GM20000 (cell line): ENCODE measurements around the gene AOPEP.

Source experiments
- DNase-seq: peaks from one replicate; pipeline ENCODE4 v3.0.0; 2012; ENCODE audit warnings: low spot score
- CTCF ChIP-seq: IDR thresholded peaks from 2 replicates; pipeline ENCODE4 v1.5.1; 2012; ENCODE audit warnings: mild to moderate bottlenecking, control low read depth; ENCODE audit errors: extremely low read depth, missing control alignments

AOPEP gene

GRCh38 chr9:94729199-94729598 lies 2.7 kb downstream of the AOPEP start:
- DNase-seq, result no peak
- no peak for TF ChIP-seq CTCF

DNA sequence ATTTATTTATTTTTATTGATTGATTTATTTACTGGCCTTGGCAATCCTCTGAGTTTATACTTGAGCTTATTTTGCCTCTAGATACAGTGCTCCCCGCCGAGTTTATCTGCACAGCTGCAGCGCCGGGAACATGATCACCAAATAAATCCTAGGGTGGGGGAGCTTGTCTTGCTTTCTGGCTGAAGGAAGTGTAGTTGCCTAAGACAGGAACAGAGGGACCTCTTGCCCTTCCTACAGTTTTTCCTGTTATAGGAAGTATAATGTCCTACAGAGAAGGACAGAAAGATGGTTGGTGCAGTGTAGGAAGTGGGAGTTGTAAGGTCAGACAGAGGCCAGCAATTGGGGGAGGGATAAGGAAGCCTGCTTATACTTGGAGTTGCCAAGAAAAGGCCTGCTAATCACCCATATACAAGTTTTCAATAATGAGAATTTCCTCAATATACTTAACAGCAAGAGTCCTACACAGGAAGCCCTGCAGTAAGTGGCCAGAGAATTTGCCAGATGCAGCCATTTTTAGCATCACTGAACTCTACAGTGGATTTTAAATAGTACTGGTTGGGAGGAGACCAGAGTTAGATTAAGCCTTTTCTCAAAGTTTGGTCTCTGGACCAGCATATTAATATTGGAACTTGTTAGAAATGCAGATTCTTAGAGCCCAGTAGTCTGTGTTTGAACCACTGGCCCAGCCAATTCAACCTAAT lies 7.7 kb downstream of the AOPEP start:
- no peak for DNase-seq
- no peak for TF ChIP-seq CTCF

- no peak for TF ChIP-seq CTCF
- DNase-seq, result no peak
Measured at GRCh38 chr9:94736759-94737158, 10.3 kb downstream of the AOPEP start.

- no peak for DNase-seq
- no peak for TF ChIP-seq CTCF
Measured at GRCh38 chr9:94740145-94740840, 13.8 kb downstream of the AOPEP start.

- DNase-seq, result no peak
- no peak for TF ChIP-seq CTCF
Measured at GRCh38 chr9:94741866-94742265, 15.4 kb downstream of the AOPEP start.

GRCh38 chr9:94743035-94743954 lies 16.8 kb downstream of the AOPEP start:
- TF ChIP-seq CTCF, result no peak

More at GRCh38 chr9:94743035-94743954, 16.8 kb downstream of the AOPEP start:
- no peak for DNase-seq
